GM12878 (cell line): ENCODE results near the gene MUTYH. TPM values are rescaled to one million over a fixed set of nuclear protein-coding genes. Genes with fewer than 3 reads are reported as not detected.

Source experiments
- CEBPB ChIP-seq, 2 experiments: fragments of 150-350 bp in 1 of 2; IDR thresholded peaks; 2 replicates each; pipeline ENCODE4 v1.6.1; 2012 to 2014; ENCODE audit warnings: low read depth in 2 of 2, low read length in 2 of 2, borderline replicate concordance in 1 of 2, inconsistent platforms in 1 of 2
- CEBPZ ChIP-seq: fragments of 150-350 bp; IDR thresholded peaks from 2 replicates; pipeline ENCODE4 v1.6.1; 2016; ENCODE audit warnings: low read depth, low read length
- FOS ChIP-seq: IDR thresholded peaks from 3 replicates; pipeline ENCODE4 v1.6.1; 2011; ENCODE audit warnings: borderline replicate concordance; ENCODE audit not compliant: insufficient read length; ENCODE audit errors: extremely low read depth
- FOXK2 ChIP-seq: fragments of 450-650 bp; IDR thresholded peaks from 2 replicates; pipeline ENCODE4 v1.6.1; 2017; ENCODE audit warnings: mild to moderate bottlenecking, moderate library complexity
- GATAD2B ChIP-seq: fragments of 450-650 bp; conservative IDR thresholded peaks from 2 replicates; pipeline ENCODE4 v1.6.1; 2017; ENCODE audit warnings: low read depth, mild to moderate bottlenecking, moderate library complexity
- HDAC2 ChIP-seq: fragments of 200-600 bp; sonication (generic); IDR thresholded peaks from 2 replicates; pipeline ENCODE4 v1.6.1; 2017
- LARP7 ChIP-seq: fragments of 450-650 bp; IDR thresholded peaks from 2 replicates; pipeline ENCODE4 v1.6.1; 2017; ENCODE audit warnings: mild to moderate bottlenecking
- POLR2AphosphoS2 ChIP-seq: IDR thresholded peaks from 2 replicates; pipeline ENCODE4 v1.6.1; 2011; ENCODE audit warnings: low read depth, mild to moderate bottlenecking, low read length, improper control_type of control experiment, moderate library complexity
- RAD51 ChIP-seq: fragments of 450-650 bp; IDR thresholded peaks from 2 replicates; pipeline ENCODE4 v1.6.1; 2016; ENCODE audit warnings: moderate library complexity, mild to moderate bottlenecking, inconsistent platforms
- SIN3A ChIP-seq: IDR thresholded peaks from 2 replicates; pipeline ENCODE4 v1.6.1; 2012; ENCODE audit warnings: low read depth, low read length, improper control_type of control experiment
- SREBF1 ChIP-seq: IDR thresholded peaks from 2 replicates; pipeline ENCODE4 v1.6.1; 2012; ENCODE audit warnings: mild to moderate bottlenecking, low read length
- TCF3 ChIP-seq: IDR thresholded peaks from 2 replicates; pipeline ENCODE4 v1.6.1; 2012; ENCODE audit warnings: low read depth, mild to moderate bottlenecking, low read length, borderline replicate concordance; ENCODE audit not compliant: insufficient read depth
- polyA plus RNA-seq, 11 experiments: library from polyadenylated mRNA; depleted of rRNA in 4 of 11; unstranded in 6 of 11; stranded (reverse) in 5 of 11; fragments of >200 nt; fragmentation: Nextera tagmentation in 4 of 11; fragmentation: Illumina TruSeq in 1 of 11; extraction: Ambion mirVana in 4 of 11; extraction: Trizol in 1 of 11; gene quantifications; 1 replicate in 1 of 11; 2 replicates in 10 of 11; pipeline versions ENCODE4 v1.2.1 to v1.2.3, GENCODE V29; 2011 to 2016; ENCODE audit warnings: inconsistent platforms in 2 of 11, missing spikeins in 2 of 11, low read depth in 1 of 11
- total RNA-seq, 4 experiments: library from RNA; depleted of rRNA in 3 of 4; stranded (reverse); fragments of >200 nt in 3 of 4; fragmentation: Illumina TruSeq in 1 of 4; extraction: Trizol in 1 of 4; gene quantifications; 2 replicates each; pipeline versions ENCODE4 v1.2.1 to v1.2.3, GENCODE V29; 2013 to 2021
- TF ChIP-seq, protein P1 (sequence below): fragments of 450-650 bp; IDR thresholded peaks from 2 replicates; pipeline ENCODE4 v1.6.1; 2016; ENCODE audit warnings: mild to moderate bottlenecking, moderate library complexity, borderline replicate concordance
- TF ChIP-seq, protein P2 (sequence below): IDR thresholded peaks from 2 replicates; pipeline ENCODE4 v1.6.1; 2012; ENCODE audit warnings: mild to moderate bottlenecking, low read depth, low read length
- TF ChIP-seq, protein P3 (sequence below): fragments of 450-650 bp; IDR thresholded peaks from 2 replicates; pipeline ENCODE4 v1.6.1; 2017; ENCODE audit warnings: mild to moderate bottlenecking, low read depth, inconsistent platforms; ENCODE audit not compliant: poor library complexity, severe bottlenecking
- TF ChIP-seq, protein P4 (sequence below): IDR thresholded peaks from 2 replicates; pipeline ENCODE4 v1.6.1; 2012; ENCODE audit warnings: low read length, inconsistent platforms

MUTYH gene
- total and polyA plus RNA-seq, 10 of the 15 experiments (the other 5 are each of a cell fraction or from before 2014, with no cell fraction given): 2.5 to 42.0 (median 30.0) TPM

GRCh38 chr1:45306319-45306718, 33.9 kb downstream of the MUTYH start (continued):
- TF ChIP-seq, protein P1, sequence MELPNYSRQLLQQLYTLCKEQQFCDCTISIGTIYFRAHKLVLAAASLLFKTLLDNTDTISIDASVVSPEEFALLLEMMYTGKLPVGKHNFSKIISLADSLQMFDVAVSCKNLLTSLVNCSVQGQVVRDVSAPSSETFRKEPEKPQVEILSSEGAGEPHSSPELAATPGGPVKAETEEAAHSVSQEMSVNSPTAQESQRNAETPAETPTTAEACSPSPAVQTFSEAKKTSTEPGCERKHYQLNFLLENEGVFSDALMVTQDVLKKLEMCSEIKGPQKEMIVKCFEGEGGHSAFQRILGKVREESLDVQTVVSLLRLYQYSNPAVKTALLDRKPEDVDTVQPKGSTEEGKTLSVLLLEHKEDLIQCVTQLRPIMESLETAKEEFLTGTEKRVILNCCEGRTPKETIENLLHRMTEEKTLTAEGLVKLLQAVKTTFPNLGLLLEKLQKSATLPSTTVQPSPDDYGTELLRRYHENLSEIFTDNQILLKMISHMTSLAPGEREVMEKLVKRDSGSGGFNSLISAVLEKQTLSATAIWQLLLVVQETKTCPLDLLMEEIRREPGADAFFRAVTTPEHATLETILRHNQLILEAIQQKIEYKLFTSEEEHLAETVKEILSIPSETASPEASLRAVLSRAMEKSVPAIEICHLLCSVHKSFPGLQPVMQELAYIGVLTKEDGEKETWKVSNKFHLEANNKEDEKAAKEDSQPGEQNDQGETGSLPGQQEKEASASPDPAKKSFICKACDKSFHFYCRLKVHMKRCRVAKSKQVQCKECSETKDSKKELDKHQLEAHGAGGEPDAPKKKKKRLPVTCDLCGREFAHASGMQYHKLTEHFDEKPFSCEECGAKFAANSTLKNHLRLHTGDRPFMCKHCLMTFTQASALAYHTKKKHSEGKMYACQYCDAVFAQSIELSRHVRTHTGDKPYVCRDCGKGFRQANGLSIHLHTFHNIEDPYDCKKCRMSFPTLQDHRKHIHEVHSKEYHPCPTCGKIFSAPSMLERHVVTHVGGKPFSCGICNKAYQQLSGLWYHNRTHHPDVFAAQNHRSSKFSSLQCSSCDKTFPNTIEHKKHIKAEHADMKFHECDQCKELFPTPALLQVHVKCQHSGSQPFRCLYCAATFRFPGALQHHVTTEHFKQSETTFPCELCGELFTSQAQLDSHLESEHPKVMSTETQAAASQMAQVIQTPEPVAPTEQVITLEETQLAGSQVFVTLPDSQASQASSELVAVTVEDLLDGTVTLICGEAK: no peak
- TF ChIP-seq, protein P2, sequence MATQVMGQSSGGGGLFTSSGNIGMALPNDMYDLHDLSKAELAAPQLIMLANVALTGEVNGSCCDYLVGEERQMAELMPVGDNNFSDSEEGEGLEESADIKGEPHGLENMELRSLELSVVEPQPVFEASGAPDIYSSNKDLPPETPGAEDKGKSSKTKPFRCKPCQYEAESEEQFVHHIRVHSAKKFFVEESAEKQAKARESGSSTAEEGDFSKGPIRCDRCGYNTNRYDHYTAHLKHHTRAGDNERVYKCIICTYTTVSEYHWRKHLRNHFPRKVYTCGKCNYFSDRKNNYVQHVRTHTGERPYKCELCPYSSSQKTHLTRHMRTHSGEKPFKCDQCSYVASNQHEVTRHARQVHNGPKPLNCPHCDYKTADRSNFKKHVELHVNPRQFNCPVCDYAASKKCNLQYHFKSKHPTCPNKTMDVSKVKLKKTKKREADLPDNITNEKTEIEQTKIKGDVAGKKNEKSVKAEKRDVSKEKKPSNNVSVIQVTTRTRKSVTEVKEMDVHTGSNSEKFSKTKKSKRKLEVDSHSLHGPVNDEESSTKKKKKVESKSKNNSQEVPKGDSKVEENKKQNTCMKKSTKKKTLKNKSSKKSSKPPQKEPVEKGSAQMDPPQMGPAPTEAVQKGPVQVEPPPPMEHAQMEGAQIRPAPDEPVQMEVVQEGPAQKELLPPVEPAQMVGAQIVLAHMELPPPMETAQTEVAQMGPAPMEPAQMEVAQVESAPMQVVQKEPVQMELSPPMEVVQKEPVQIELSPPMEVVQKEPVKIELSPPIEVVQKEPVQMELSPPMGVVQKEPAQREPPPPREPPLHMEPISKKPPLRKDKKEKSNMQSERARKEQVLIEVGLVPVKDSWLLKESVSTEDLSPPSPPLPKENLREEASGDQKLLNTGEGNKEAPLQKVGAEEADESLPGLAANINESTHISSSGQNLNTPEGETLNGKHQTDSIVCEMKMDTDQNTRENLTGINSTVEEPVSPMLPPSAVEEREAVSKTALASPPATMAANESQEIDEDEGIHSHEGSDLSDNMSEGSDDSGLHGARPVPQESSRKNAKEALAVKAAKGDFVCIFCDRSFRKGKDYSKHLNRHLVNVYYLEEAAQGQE: no peak
- TF ChIP-seq LARP7 (no peak), RAD51 (no peak), SREBF1 (no peak), TCF3 (no peak), POLR2AphosphoS2 (no peak), FOS (no peak), SIN3A (no peak), GATAD2B (no peak; the same call in 1 of the 2 replicates), FOXK2 (no peak), CEBPZ (no peak), CEBPB (IDR thresholded peaks at IDR 0.05; ENCODE audit: borderline replicate concordance in 1 of 2, low read depth in 2 of 2, low read length in 2 of 2) (no peak), HDAC2 (no peak)
- TF ChIP-seq, protein P3, sequence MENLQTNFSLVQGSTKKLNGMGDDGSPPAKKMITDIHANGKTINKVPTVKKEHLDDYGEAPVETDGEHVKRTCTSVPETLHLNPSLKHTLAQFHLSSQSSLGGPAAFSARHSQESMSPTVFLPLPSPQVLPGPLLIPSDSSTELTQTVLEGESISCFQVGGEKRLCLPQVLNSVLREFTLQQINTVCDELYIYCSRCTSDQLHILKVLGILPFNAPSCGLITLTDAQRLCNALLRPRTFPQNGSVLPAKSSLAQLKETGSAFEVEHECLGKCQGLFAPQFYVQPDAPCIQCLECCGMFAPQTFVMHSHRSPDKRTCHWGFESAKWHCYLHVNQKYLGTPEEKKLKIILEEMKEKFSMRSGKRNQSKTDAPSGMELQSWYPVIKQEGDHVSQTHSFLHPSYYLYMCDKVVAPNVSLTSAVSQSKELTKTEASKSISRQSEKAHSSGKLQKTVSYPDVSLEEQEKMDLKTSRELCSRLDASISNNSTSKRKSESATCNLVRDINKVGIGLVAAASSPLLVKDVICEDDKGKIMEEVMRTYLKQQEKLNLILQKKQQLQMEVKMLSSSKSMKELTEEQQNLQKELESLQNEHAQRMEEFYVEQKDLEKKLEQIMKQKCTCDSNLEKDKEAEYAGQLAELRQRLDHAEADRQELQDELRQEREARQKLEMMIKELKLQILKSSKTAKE: peak; percentile 38
- TF ChIP-seq, protein P4, sequence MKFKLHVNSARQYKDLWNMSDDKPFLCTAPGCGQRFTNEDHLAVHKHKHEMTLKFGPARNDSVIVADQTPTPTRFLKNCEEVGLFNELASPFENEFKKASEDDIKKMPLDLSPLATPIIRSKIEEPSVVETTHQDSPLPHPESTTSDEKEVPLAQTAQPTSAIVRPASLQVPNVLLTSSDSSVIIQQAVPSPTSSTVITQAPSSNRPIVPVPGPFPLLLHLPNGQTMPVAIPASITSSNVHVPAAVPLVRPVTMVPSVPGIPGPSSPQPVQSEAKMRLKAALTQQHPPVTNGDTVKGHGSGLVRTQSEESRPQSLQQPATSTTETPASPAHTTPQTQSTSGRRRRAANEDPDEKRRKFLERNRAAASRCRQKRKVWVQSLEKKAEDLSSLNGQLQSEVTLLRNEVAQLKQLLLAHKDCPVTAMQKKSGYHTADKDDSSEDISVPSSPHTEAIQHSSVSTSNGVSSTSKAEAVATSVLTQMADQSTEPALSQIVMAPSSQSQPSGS: peak; percentile 36; the same call in 1 of the 2 replicates
